K562 (cell line): ENCODE measurements around the gene SUFU.

Experiments
- CTCF ChIP-seq, 3 experiments: IDR thresholded peaks in 2 of 3; conservative IDR thresholded peaks in 1 of 3; 2 replicates each; pipeline ENCODE4 v1.5.1; 2011 to 2012; ENCODE audit warnings: low read length in 3 of 3, mild to moderate bottlenecking in 3 of 3, control low read depth in 2 of 3, improper control_type of control experiment in 1 of 3, inconsistent platforms in 1 of 3, low read depth in 1 of 3, mixed read lengths in 1 of 3, moderate library complexity in 1 of 3; ENCODE audit not compliant: insufficient read depth in 2 of 3
- EZH2 ChIP-seq: IDR thresholded peaks from 2 replicates; pipeline ENCODE4 v1.6.1; 2012; ENCODE audit warnings: low read depth, mild to moderate bottlenecking, inconsistent platforms, low read length, borderline replicate concordance
- POLR2AphosphoS5 ChIP-seq: IDR thresholded peaks from 2 replicates; pipeline ENCODE4 v1.6.1; 2011; ENCODE audit warnings: mild to moderate bottlenecking, low read depth, low read length, moderate library complexity; ENCODE audit not compliant: control insufficient read depth, insufficient read depth
- ZNF175 ChIP-seq: fragments of 200-800 bp; sonication (Bioruptor generic); IDR thresholded peaks from 2 replicates; pipeline ENCODE4 v1.6.1; 2016; ENCODE audit warnings: low read depth, mild to moderate bottlenecking, missing genetic modification characterization, missing compliant biosample characterization
- ZNF282 ChIP-seq: sonication (generic); formaldehyde crosslinking; IDR thresholded peaks from 2 replicates; pipeline ENCODE4 v1.8.1; 2023; ENCODE audit warnings: missing genetic modification reagents
- TF ChIP-seq, protein P1 (sequence below): fragments of 150-350 bp; IDR thresholded peaks from 2 replicates; pipeline ENCODE4 v1.6.1; 2014; ENCODE audit warnings: low read depth, mild to moderate bottlenecking, low read length, borderline replicate concordance

DNA sequence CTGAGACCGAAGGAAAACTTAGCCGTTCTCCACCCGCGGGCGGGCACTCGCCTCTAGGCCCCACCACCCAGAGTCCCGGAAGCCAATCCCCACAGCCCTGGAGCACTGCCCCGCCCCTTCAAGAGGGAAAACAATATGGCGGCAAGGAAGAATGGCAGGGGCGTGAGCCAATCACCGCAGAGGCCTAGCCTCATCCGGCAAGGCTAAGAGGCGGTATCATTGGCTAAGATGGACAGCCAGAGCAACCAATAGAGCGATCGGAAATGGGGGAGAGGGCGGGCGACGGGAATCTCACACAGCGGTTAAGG, 1.8 kb upstream of the SUFU start:
- TF ChIP-seq ZNF175 (CRISPR knock-in tag) (no peak), ZNF282 (no peak), CTCF (IDR thresholded peaks at IDR 0.05 in 2 of 3, conservative IDR thresholded peaks at IDR 0.05 in 1 of 3; ENCODE audit: insufficient read depth in 2 of 3, low read depth in 1 of 3, low read length in 3 of 3) (no peak), EZH2 (no peak), POLR2AphosphoS5 (no peak)
- TF ChIP-seq, protein P1, sequence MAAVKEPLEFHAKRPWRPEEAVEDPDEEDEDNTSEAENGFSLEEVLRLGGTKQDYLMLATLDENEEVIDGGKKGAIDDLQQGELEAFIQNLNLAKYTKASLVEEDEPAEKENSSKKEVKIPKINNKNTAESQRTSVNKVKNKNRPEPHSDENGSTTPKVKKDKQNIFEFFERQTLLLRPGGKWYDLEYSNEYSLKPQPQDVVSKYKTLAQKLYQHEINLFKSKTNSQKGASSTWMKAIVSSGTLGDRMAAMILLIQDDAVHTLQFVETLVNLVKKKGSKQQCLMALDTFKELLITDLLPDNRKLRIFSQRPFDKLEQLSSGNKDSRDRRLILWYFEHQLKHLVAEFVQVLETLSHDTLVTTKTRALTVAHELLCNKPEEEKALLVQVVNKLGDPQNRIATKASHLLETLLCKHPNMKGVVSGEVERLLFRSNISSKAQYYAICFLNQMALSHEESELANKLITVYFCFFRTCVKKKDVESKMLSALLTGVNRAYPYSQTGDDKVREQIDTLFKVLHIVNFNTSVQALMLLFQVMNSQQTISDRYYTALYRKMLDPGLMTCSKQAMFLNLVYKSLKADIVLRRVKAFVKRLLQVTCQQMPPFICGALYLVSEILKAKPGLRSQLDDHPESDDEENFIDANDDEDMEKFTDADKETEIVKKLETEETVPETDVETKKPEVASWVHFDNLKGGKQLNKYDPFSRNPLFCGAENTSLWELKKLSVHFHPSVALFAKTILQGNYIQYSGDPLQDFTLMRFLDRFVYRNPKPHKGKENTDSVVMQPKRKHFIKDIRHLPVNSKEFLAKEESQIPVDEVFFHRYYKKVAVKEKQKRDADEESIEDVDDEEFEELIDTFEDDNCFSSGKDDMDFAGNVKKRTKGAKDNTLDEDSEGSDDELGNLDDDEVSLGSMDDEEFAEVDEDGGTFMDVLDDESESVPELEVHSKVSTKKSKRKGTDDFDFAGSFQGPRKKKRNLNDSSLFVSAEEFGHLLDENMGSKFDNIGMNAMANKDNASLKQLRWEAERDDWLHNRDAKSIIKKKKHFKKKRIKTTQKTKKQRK, result peak; percentile 91
